ENCODE data around the gene FBXW8. TPM values are rescaled to one million over a fixed set of nuclear protein-coding genes. Genes with fewer than 3 reads are reported as not detected.

FBXW8 gene
- total RNA-seq, 2 experiments from 2014 or later = 7.0 to 8.5 TPM

- ChIA-PET CTCF (no interaction called here), POLR2A (no interaction called here)
- H3K27ac Mint-ChIP-seq = peak overlapping the region; percentile 25
- H3K4me1 Mint-ChIP-seq (ENCODE audit: low read depth) = peaks cover 12% of the 10 kb centered on the region
- no peaks in the 10 kb centered on the region for H3K36me3 Mint-ChIP-seq (ENCODE audit: low read depth)
- ATAC-seq (no peak), DNase-seq (no peak)
- no peak for TF ChIP-seq CTCF (IDR thresholded peaks at IDR 0.05)
- intact Hi-C loops (cut with micrococcal nuclease) = no loop called here
- no peak overlapping the region for H3K4me3 Mint-ChIP-seq
- no peaks in the 10 kb centered on the region for H3K9me3 Mint-ChIP-seq
- H3K27me3 Mint-ChIP-seq = no peaks in the 10 kb centered on the region
These were observed 147.8 kb downstream of the FBXW8 start for GRCh38 chr12:117058442-117059072.

GRCh38 chr12:117059156-117059555, 148.4 kb downstream of the FBXW8 start:
- intact Hi-C loops (cut with micrococcal nuclease) = no loop called here
- no peaks in the 10 kb centered on the region for H3K27me3 Mint-ChIP-seq
- H3K4me3 Mint-ChIP-seq = no peak overlapping the region
- peaks cover 18% of the 10 kb centered on the region for H3K4me1 Mint-ChIP-seq (ENCODE audit: low read depth)
- H3K9me3 Mint-ChIP-seq = no peaks in the 10 kb centered on the region
- ATAC-seq (no peak), DNase-seq (no peak)
- peak overlapping the region; percentile 25 for H3K27ac Mint-ChIP-seq
- no peak for TF ChIP-seq CTCF (IDR thresholded peaks at IDR 0.05)
- ChIA-PET POLR2A (no interaction called here), CTCF (no interaction called here)
- no peaks in the 10 kb centered on the region for H3K36me3 Mint-ChIP-seq (ENCODE audit: low read depth)

GRCh38 chr12:117060246-117060928, 149.6 kb downstream of the FBXW8 start:
- Mint-ChIP-seq H3K4me3 (no peak overlapping the region), H3K9me3 (no peaks in the 10 kb centered on the region), H3K4me1 (ENCODE audit: low read depth) (peaks cover 26% of the 10 kb centered on the region), H3K27ac (no peak overlapping the region), H3K36me3 (ENCODE audit: low read depth) (no peaks in the 10 kb centered on the region), H3K27me3 (no peaks in the 10 kb centered on the region)
- no peak for TF ChIP-seq CTCF (IDR thresholded peaks at IDR 0.05)
- ChIA-PET CTCF (no interaction called here), POLR2A (interaction anchor here (1.0 kb wide), 1 partner anchor 74 kb away, joined by 3 read pairs; no protein-coding TSS in a partner anchor)
- DNase-seq (no peak), ATAC-seq (no peak)
- intact Hi-C loops (cut with micrococcal nuclease) = no loop called here

GRCh38 chr12:117060929-117061305, 150.2 kb downstream of the FBXW8 start:
- Mint-ChIP-seq H3K9me3 (no peaks in the 10 kb centered on the region), H3K36me3 (ENCODE audit: low read depth) (no peaks in the 10 kb centered on the region), H3K4me1 (ENCODE audit: low read depth) (peaks cover 26% of the 10 kb centered on the region), H3K4me3 (no peak overlapping the region), H3K27me3 (no peaks in the 10 kb centered on the region), H3K27ac (no peak overlapping the region)
- CTCF ChIA-PET = no interaction called here
- intact Hi-C loops (cut with micrococcal nuclease) = no loop called here
- POLR2A ChIA-PET = interaction anchor here (1.0 kb wide), 1 partner anchor 74 kb away, joined by 3 read pairs; no protein-coding TSS in a partner anchor
- TF ChIP-seq CTCF (IDR thresholded peaks at IDR 0.05) = no peak
- ATAC-seq = no peak
- no peak for DNase-seq

GRCh38 chr12:117061555-117062079, 150.9 kb downstream of the FBXW8 start:
- DNase-seq (no peak), ATAC-seq (no peak)
- intact Hi-C loops (cut with micrococcal nuclease) = no loop called here
- Mint-ChIP-seq H3K4me3 (no peak overlapping the region), H3K4me1 (ENCODE audit: low read depth) (peaks cover 26% of the 10 kb centered on the region), H3K36me3 (ENCODE audit: low read depth) (no peaks in the 10 kb centered on the region), H3K9me3 (no peaks in the 10 kb centered on the region), H3K27me3 (no peaks in the 10 kb centered on the region), H3K27ac (no peak overlapping the region)
- TF ChIP-seq CTCF (IDR thresholded peaks at IDR 0.05) = no peak
- CTCF ChIA-PET = interaction anchor here (1.1 kb wide), 1 partner anchor 34 kb away, joined by 4 read pairs; no protein-coding TSS in a partner anchor
- POLR2A ChIA-PET = no interaction called here
